GM19438 (cell line): Measurements from ENCODE around the gene RPE.

ENCODE experiments used
- ATAC-seq: cut with Tn5 transposase; IDR thresholded peaks from one replicate; pipeline ENCODE4 v1.9.1; 2021; ENCODE audit warnings: low read depth; ENCODE audit not compliant: unreplicated experiment

RPE gene

DNA sequence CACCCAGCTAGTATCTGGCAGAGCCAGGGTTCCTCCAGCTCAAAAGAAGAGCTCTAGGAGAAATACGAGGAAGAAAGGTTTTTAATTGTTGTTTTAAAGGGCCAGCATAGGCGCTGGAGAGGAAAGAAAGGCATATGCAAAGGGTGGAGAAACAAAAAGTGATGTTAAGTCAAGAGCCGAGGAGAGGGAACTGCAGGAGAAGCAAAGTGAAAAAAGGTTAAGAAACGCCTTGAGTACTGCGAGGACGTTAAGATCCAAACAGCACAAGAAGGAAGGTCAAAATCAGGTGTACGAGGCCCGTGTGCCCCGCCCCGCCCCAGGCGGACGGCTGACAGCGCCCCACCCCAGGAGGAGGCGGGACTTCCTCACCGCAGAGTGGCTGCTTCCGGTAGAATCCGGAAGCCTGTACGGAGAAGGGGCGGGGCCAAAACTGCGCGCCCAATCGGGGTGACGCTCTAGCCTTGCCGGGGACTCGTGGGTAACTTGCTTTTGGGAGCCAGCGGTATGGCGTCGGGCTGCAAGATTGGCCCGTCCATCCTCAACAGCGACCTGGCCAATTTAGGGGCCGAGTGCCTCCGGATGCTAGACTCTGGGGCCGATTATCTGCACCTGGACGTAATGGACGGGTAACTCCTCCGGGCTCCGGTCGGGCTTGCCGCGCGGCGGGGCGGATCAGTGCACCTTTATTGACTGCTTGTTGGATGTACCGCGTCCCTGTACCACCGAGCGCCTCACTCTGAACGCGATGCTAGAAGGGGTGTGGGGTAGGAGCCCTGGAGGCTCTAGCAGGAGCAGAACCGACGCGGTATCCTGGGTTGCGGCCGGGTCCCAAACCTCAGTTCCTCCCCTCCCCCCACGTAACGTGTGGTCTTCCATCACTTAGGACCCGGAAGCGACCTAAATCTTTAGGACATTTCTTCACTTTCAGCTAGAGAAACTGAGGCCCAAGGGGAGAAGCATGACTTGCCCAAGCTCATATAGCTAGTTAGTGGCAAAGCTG is at the start of gene RPE:
TSS of gene RPE (plus strand) at position 481 of the 1,000 bp plus-strand sequence. CDS start at position 505, 24 bp downstream.
- ATAC-seq: peak; percentile 99

DNA sequence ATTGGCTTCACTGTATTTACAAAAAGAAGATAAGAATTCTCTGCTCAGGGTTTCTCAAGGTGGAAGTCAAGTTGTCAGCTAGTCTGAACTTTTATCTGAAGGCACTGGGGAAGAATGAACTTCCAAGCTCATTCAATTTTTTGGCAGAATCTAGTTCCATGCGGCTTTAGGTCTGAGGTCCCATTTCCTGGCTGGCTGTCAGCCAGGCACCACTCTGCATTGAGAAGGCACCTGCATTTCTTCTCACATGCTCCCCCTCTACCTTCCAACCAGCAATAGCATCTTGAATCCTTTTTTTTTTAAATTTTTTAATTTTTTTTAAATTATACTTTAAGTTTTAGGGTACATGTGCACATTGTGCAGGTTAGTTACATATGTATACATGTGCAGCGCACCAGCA is 46.2 kb upstream of the RPE start:
- no peak for ATAC-seq

DNA sequence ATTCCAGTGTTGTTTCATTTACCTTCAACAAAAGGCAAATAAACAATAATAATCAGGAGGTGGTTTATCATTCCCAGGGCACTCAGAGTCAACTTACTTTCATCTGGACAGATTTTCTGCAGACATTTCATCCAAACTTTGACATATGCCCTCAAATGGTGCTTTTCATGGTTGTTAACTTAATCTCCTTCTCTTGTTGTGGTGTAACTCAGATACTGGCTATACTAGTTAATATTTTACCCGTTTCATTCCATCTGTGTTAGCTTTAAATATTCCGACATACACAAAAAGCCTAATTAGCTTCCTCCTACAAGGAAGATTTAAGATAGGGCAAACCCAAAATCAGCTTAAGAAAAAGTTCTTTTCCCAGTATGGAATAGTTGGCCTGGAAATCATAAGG is 44.4 kb upstream of the RPE start:
- no peak for ATAC-seq

DNA sequence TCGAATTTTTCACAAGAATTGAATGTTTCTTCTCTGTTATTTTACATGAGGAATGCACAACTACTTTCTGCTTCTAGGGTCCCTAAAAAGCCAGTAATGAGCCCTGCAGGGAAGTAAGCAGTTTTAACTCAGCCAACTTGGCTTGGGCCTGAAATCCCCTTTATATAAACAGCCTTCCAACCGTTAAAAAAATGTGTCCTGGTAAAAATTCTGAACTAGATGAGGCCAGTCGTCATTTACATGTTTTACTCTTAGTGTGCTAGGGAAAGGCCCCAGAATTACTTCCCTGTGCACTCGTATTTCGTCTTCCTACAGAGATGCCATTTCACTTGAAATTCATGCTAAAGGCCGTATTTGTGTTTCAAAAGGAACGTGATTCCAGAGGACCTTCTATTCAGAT is 42.4 kb upstream of the RPE start:
- ATAC-seq: no peak

DNA sequence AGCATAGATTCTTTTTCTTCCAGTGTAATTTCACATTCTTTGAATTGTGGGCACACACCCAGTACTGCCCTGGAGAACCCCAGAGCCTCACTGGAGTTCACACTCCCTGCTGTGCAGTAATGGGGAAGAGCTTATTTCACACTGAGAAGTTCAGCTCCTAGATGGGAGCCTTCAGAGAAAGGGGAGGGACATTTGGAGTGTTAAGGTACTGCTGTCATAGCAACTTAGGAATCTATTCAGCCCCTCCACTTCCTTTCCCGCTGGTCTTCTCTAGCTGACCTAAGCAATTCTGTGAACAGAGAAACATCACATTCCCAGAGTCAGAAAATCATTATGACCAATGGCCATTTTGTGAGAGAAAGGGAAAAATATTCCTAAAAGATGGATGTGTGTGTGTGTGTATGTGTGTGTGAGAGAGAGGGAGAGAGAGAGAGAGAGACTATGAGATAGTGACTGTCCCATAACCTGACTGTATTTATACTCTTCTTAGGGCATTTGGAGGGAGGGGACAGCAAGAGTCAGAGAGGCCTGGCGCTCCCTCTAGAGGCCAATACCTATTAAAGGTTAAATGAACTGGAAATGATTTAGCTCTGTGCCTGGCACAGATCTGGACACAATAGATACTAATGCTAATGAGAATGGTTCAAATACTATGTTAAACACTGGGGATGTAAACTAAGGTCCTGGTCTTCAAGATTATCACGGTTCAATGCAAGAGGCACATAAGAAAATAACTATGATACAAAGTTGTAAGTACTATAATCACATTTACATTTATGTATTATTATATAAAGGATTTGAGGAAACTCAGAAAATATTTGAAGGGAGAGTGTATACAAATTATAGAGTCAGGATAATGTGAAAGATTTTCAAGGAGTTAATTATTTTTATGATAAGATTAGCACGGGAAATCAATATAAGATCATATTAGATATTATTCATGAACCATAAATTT is 41.5 kb upstream of the RPE start:
- peak; percentile 98 for ATAC-seq

DNA sequence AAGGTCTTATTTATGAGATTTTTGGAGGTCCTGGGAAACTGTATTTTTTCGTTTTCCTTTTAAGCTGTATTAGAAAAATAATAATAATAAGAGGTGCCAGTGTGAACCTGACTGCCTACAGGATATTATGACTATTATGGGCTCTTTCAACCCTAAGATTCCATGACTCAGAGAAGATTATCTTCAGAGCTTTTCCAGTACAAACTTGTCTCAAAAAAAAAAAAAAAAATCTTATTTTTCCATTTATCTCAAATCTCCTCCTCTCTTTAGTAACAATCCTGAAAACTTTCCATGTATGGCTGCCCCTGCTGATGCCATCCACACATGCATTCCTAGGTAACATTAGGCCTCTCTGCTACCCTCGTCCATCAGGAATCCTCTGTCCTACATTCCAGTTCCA is 36.7 kb upstream of the RPE start:
- ATAC-seq: no peak

DNA sequence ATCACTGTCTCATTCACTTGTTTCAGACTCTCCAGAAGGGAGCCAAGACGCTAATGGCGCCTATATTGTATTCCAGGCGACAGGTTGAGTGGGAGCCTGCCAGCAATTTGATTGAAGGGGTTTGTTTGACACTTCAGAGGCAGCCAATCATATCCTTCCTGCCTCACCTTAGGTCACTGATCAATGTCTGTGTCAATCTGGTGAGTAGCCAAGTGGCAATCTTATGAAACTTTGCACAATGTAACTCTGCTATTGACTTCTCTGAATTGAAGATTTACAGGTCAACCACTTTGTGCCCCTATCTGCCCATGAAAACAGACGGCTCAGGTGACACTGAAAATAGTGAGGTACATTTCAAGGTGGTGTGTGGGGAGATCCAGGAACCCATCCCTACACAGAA is 32.7 kb upstream of the RPE start:
- ATAC-seq: no peak

DNA sequence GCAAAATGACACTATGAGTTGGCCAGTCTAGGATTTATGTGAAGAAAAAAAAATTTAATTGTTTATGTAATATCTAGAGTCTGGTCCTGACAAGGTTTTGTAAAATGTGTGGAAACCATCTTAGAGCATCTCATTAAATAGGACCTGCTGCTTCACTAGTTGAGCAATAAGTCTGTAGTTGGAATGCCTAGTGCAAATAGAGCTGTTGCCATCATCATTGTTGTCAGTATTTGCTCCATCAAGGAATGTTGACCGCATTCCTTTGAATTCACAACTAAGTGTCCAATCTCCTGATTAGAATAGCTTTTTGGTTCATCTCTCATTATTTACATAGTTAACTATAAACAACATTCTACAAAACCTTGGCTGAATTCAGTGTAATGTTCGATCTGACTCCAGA is 32.2 kb upstream of the RPE start:
- no peak for ATAC-seq

DNA sequence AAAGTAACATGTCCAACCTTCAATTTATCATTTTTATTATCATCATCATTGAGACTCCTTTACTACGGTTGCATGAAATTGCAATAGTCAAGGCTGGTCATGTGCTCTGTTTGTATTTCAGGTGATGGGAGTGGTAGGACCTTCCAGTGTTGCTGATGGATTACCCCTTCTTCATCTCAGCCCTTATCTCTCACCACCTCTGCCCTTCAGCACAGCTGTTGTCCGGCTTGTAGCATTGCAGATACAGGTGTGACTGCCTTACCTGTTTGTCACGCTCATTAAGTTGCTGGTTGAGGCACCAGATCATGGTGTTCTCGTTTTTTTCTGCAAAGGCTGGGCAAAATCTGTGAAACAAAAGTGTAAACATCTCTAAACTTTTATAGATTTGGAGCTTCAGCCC is 31.7 kb upstream of the RPE start:
- no peak for ATAC-seq

DNA sequence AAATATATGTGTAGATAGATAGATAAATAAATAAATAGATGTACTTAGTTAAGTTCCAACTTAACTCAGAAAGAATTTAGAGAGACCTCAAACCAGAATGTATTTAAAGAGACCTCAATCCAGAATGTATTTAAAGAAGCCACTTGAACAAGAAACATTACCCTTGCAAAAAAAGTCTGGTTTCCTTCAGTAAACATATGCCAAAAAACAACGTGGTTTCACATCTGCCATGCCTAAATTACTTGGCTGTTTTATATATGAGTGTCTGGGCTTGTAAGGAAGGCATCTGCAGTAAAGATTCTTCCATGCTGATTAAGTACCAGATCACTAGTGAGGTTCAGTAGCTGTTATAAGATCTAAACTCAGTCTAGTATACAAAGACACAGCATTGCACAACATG is 29.1 kb upstream of the RPE start:
- ATAC-seq: no peak

DNA sequence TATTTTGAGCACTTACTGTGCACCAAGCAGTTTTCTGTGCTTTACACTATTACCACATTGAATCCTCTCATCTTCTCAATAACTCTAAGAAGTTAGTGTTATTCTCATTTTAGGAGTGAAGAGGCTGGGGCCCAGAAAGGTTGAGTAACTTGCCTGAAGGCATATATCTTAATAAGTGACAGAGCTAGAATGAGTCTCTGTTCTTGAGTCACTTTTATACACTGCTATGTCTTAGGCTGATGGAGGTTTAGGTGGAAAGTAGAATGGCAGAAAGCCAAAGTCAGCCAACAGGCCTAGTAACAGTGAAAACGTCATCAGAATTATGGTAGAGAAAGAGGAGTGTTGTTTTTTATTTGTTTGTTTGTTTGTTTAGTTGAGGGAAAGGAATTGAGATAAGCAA is 27.9 kb upstream of the RPE start:
- no peak for ATAC-seq

DNA sequence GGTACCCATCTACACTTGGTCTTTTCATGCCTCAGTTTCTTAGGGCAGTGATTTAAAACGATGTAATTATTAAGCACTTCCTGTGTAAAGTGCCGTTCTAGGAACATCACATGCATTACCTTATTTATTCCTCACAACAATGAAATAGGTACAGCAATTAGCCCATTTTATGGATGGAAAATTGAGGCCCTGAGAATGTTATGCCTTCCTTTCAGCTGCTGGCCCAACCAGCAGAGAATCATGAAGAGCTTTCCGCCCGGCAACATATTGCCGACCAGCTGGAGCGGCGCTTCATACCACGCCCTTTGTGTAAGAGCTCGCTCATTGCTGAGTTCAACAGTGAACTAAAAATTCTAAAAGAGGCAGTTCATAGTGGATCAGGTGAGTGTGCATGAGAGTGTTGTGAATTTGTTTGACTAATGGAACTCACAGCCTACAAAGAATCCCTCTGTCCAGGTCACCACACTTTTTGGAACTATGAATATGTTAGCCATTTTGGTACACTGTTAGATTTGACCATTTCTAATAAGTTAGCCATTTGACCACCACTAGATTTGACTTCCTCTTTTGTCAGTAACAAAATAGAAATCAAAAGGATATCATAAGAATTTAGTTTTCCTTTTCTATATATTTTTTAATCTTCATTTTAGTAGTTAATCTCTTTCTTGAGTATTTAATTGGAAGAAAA is 25.6 kb upstream of the RPE start:
- ATAC-seq: peak; percentile 84

DNA sequence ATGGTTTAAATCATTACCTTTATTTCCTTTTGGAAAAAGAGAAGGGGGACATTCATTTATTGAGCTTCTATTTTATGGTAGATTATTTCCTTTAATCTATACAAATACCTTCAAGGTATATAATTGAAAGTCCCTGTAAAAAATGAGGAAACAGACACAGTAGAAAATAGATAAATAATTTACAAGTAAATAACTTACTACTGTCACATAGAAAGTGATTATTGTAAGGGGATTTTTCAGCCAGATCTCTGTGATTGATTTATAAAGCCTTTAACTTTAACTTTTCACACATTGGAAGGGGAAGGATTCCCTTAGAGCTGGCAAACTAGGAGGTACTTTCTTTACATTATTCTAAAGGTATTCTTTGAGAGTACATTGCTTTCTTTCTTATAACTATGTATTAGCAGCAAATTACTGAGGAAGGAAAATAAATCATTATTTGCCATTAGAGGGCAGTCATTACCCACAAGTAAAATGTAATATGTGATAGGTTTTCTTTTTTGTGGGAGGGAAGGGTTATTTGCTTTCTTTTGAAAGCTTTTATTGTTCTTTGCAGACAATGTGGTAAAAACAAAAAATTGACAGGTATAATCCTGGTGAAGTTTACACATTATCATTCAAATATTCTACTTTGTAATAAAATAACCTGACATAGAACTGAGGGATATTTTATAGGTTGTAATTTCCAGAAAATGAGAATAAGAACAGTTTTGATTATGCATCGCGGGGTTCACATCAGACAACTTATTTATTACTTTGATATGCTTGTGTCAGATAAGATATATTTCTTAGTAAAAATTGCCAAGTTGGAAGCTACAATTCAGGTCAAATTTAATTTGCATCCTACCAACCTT is 24.8 kb upstream of the RPE start:
- ATAC-seq: peak; percentile 55

DNA sequence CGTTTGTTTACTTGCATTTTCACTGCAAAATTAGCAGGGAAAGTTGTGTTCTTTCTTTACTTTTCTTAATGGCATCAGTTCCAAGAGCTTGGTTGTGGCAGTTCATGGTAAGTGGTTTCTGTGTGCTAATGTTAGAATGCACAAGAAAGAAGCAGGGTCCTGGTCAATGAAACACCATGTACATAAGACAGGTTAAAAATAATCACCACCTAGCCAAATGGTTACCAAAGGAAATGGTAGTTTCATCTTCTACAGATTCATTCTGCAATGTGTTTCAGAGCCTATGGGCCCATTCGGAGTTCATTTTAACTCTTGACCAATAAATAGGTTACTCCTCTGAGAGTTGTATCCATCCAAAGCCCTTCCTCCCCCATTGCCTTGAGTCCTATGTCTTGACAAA is 18.1 kb upstream of the RPE start:
- no peak for ATAC-seq

DNA sequence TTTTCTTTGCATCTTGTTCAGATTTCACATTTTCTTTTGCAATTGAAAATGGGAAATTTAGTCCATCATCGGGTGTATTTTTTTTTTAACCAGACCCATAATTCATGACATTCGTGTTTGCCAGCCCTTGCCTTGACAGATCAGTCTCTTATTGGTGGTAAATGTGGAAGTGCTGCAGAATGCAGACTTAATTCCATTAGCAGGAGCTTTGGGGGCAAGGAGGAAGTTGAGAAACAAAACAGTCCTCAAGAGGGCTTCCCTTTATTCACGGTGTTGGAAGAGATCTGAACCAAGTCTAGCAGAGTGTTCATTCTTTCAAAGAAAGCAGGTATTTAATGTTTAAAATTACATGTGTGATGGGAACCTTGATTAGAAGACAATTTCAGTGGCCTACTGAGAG is 16.6 kb upstream of the RPE start:
- no peak for ATAC-seq

DNA sequence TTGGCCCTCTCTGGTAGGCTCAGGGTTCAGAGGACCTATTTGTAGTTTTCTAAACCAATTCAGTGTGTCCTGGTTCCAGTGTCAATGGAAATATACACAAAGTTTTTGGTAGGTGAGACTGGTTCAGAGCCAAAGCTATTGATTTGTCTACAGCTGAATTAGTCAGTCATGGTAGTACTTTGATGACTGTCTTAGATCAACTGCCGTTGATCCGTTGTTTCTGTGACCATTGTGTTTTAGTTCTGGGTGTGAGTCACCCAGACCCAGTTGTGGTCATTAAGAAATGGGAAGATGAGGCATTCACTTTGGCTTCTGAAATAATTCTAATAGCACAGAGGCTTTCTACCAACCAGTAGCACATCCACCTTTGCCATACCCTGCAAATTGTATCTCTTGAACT is 16.0 kb upstream of the RPE start:
- no peak for ATAC-seq

DNA sequence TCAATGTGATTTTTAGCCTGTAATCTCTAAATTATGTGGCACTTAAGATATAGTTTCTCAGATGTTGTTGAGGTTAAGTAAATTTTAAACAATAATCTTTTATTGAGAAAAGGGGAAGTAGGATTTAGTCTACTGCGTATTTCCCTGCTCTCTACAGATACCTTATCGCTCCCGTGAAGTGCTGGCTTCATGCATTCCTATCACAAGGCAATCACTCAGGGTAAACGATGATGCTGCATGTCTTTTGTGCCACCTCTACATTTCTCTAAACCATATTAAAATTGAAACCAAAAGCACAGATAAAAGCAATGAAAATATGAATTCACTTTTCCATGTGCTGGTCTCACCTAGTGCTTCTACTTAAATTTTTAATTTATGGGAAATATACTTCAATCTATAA is 14.4 kb upstream of the RPE start:
- peak; percentile 63 for ATAC-seq

DNA sequence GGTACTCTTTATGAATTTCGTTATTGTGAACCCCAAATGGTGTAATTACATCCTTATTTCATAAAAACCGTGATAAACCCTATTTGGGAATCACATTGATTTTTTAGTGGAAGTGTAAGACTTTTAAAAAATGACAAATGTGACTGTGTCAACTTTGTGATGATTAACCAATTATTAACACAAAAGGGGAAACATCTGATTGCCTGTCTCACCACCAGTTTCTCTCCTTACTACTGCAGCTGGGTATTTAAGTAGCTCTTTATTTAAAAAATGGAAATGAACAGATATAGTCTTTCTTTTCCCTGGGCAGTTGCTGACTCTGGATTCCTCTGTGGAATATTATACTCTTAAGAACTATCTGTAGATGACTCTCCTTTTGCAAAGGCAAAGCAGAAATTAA is 11.6 kb upstream of the RPE start:
- no peak for ATAC-seq

DNA sequence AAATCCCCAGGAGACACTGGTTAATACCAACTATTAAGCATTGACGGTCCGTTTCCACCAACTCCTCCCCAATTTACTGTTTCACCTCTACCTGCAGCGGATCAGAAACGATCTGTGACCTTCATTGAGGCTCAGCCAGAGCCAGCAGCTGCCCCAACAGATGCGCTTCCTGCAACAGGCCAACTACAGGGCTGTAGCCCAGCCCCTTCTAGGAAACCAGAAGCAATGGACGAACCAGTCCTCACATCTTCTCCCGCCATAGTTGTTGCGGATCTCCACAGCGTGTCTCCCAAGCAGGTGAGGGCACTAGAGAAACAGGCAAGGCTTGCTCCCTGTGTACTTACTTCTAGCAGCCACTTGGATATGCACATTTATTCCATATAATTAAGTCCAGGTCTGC is 8.5 kb upstream of the RPE start:
- ATAC-seq: no peak

DNA sequence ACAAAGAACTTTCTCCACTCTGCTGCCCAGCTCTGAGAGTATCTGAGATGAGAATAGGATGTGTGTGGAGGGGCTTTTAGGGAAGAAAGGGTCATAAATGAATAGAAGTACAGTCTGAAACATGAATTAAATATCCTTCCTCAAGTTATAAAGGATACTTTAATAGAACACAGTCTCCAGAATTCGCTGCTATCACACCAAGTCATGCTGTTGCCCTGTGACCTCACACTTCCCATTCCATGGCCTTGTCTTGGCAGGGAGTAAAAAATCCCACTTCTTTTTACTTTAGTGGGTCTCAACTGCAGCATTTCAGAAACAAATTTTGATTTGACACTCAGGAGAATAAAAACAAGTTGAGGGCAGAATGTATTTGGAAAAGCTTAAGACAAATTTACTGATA is 3.8 kb upstream of the RPE start:
- ATAC-seq: no peak
